Panc1 (cell line): Measurements from ENCODE around the gene USP30.
A peak's percentile ranks its signal among the peaks of the same experiment; 100 is the strongest.

Experiments used
- POLR2AphosphoS5 ChIP-seq: IDR thresholded peaks from 2 replicates; pipeline ENCODE4 v1.6.1; 2012; ENCODE audit warnings: mild to moderate bottlenecking, low read depth, low read length, moderate library complexity
- REST ChIP-seq, 2 experiments: IDR thresholded peaks; 2 replicates each; pipeline ENCODE4 v1.6.1; 2011 to 2012; ENCODE audit warnings: low read depth in 2 of 2, control low read depth in 1 of 2, low read length in 1 of 2, mild to moderate bottlenecking in 1 of 2, moderate library complexity in 1 of 2; ENCODE audit not compliant: insufficient read depth in 1 of 2
- TF ChIP-seq, protein P1 (sequence below): fragments of 450-650 bp; IDR thresholded peaks from 2 replicates; pipeline ENCODE4 v1.5.1; 2017; ENCODE audit warnings: mild to moderate bottlenecking

- TF ChIP-seq, protein P1, sequence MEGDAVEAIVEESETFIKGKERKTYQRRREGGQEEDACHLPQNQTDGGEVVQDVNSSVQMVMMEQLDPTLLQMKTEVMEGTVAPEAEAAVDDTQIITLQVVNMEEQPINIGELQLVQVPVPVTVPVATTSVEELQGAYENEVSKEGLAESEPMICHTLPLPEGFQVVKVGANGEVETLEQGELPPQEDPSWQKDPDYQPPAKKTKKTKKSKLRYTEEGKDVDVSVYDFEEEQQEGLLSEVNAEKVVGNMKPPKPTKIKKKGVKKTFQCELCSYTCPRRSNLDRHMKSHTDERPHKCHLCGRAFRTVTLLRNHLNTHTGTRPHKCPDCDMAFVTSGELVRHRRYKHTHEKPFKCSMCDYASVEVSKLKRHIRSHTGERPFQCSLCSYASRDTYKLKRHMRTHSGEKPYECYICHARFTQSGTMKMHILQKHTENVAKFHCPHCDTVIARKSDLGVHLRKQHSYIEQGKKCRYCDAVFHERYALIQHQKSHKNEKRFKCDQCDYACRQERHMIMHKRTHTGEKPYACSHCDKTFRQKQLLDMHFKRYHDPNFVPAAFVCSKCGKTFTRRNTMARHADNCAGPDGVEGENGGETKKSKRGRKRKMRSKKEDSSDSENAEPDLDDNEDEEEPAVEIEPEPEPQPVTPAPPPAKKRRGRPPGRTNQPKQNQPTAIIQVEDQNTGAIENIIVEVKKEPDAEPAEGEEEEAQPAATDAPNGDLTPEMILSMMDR = peak; percentile 99
- TF ChIP-seq POLR2AphosphoS5 = peak; percentile 91
- peak in 1 of 2 experiments; percentile 72; a peak in 1 of 4 replicates for TF ChIP-seq REST (IDR thresholded peaks at IDR 0.05; ENCODE audit: insufficient read depth in 1 of 2, low read depth in 2 of 2, low read length in 1 of 2)
These were observed 40.9 kb downstream of the USP30 start, which contains the start of gene ALKBH2 for GRCh38 chr12:109093022-109093918.
